IMR-90 (cell line): ENCODE results near the gene TFDP2. TPM values are rescaled to one million over a fixed set of nuclear protein-coding genes. Genes with fewer than 3 reads are reported as not detected.

Experiments used
- ATAC-seq: fragments of 200-7000 bp; cut with Tn5 transposase; 2 replicates; pipeline ENCODE4 v1.9.1; 2020; ENCODE audit warnings: low read depth, mild to moderate bottlenecking, moderate library complexity
- BruUV-seq: library from RNA; stranded (reverse); fragments of 400-500 nt; replicated peaks from 2 replicates; lab custom pipeline; 2021; lab: Mats Ljungman, UMichigan
- CTCF ChIA-PET: fragments of 300-600 bp; formaldehyde crosslinking; extraction: SDS; loops from one replicate; lab custom pipeline; 2021; ENCODE audit warnings: antibody characterized with exemption; lab: Yijun Ruan, JAX
- POLR2A ChIA-PET: fragments of 300-600 bp; sonication (Branson Sonifier 250); formaldehyde crosslinking; loops from one replicate; lab custom pipeline; 2022; ENCODE audit warnings: antibody characterized with exemption; ENCODE audit not compliant: unreplicated experiment; lab: Charles Lee
- DNase-seq: peaks from one replicate; pipeline ENCODE4 v3.0.0; 2013
- H2AFZ ChIP-seq: replicated peaks from 2 replicates; pipeline ENCODE3; 2013; ENCODE audit warnings: low read length, mild to moderate bottlenecking; ENCODE audit not compliant: poor library complexity
- H2AK5ac ChIP-seq: 2 replicates; pipeline ENCODE4 v1.6.1; 2013; ENCODE audit warnings: low read depth, low read length, inconsistent platforms
- H2AK9ac ChIP-seq: replicated peaks from 2 replicates; pipeline ENCODE3; 2013; ENCODE audit warnings: mild to moderate bottlenecking, low read depth, low read length, moderate library complexity; ENCODE audit not compliant: poor library complexity
- H2BK120ac ChIP-seq: 2 replicates; pipeline ENCODE4 v1.6.1; 2013; ENCODE audit warnings: low read depth, low read length, inconsistent platforms
- H2BK15ac ChIP-seq: 3 replicates; pipeline ENCODE4 v1.6.1; 2013; ENCODE audit warnings: low read depth, low read length, inconsistent platforms
- H2BK20ac ChIP-seq: 2 replicates; pipeline ENCODE4 v1.6.1; 2013; ENCODE audit warnings: low read depth, mild to moderate bottlenecking, inconsistent platforms, low read length, moderate library complexity
- H2BK5ac ChIP-seq: 2 replicates; pipeline ENCODE4 v1.6.1; 2013; ENCODE audit warnings: mild to moderate bottlenecking, low read depth, low read length, inconsistent platforms; ENCODE audit not compliant: poor library complexity, severe bottlenecking
- H3K14ac ChIP-seq: replicated peaks from 2 replicates; pipeline ENCODE4 v1.6.1; 2013; ENCODE audit warnings: low read depth, low read length, inconsistent platforms
- H3K18ac ChIP-seq: 2 replicates; pipeline ENCODE4 v1.6.1; 2013; ENCODE audit warnings: low read depth, low read length, control low read depth
- H3K23ac ChIP-seq: 2 replicates; pipeline ENCODE4 v1.6.1; 2013; ENCODE audit warnings: low read depth, low read length, inconsistent platforms
- H3K27ac ChIP-seq: 2 replicates; pipeline ENCODE4 v1.5.1; 2013; ENCODE audit warnings: mild to moderate bottlenecking, control low read depth, low read length; ENCODE audit not compliant: insufficient read depth
- H3K27me3 ChIP-seq: 2 replicates; pipeline ENCODE4 v1.6.1; 2013; ENCODE audit warnings: low read length; ENCODE audit not compliant: control insufficient read depth, insufficient read depth
- H3K36me3 ChIP-seq: 2 replicates; pipeline ENCODE4 v1.6.1; 2013; ENCODE audit warnings: low read length, mixed read lengths; ENCODE audit not compliant: control insufficient read depth, insufficient read depth
- H3K4ac ChIP-seq: 2 replicates; pipeline ENCODE4 v1.6.1; 2013; ENCODE audit warnings: low read depth, low read length, inconsistent platforms
- H3K4me1 ChIP-seq: 2 replicates; pipeline ENCODE4 v1.6.1; 2013; ENCODE audit warnings: low read length, mixed read lengths; ENCODE audit not compliant: control insufficient read depth, insufficient read depth
- H3K4me2 ChIP-seq: 2 replicates; pipeline ENCODE4 v1.6.1; 2013; ENCODE audit warnings: low read depth, mild to moderate bottlenecking, control low read depth, low read length, moderate library complexity
- H3K4me3 ChIP-seq: 2 replicates; pipeline ENCODE4 v1.5.1; 2013; ENCODE audit warnings: low read depth, mild to moderate bottlenecking, control low read depth, low read length, moderate library complexity; ENCODE audit not compliant: insufficient read depth
- H3K56ac ChIP-seq: 2 replicates; pipeline ENCODE4 v1.6.1; 2013; ENCODE audit warnings: low read length, inconsistent platforms; ENCODE audit not compliant: insufficient read depth; ENCODE audit errors: extremely low read depth
- H3K79me1 ChIP-seq, 2 experiments: 2 replicates each; pipeline ENCODE4 v1.6.1; 2013; ENCODE audit warnings: low read length in 2 of 2, inconsistent platforms in 1 of 2, low read depth in 1 of 2
- H3K9ac ChIP-seq: 2 replicates; pipeline ENCODE4 v1.6.1; 2013; ENCODE audit warnings: low read depth, low read length, control low read depth
- H3K9me1 ChIP-seq: 2 replicates; pipeline ENCODE4 v1.6.1; 2013; ENCODE audit warnings: low read length, inconsistent platforms; ENCODE audit not compliant: insufficient read depth
- H3K9me3 ChIP-seq: 2 replicates; pipeline ENCODE4 v1.6.1; 2013; ENCODE audit warnings: low read length; ENCODE audit not compliant: control insufficient read depth, insufficient read depth
- H4K20me1 ChIP-seq: 2 replicates; pipeline ENCODE4 v1.6.1; 2013; ENCODE audit warnings: low read length, inconsistent platforms; ENCODE audit not compliant: insufficient read depth
- H4K5ac ChIP-seq: 2 replicates; pipeline ENCODE4 v1.6.1; 2013; ENCODE audit warnings: mild to moderate bottlenecking, low read depth, low read length, control low read depth
- H4K8ac ChIP-seq, 2 experiments: 2 replicates each; pipeline ENCODE4 v1.6.1; 2013; ENCODE audit warnings: low read depth in 2 of 2, low read length in 2 of 2, control low read depth in 1 of 2, inconsistent platforms in 1 of 2
- H4K91ac ChIP-seq: 2 replicates; pipeline ENCODE4 v1.6.1; 2013; ENCODE audit warnings: low read depth, low read length, inconsistent platforms; ENCODE audit not compliant: insufficient read depth
- BHLHE40 ChIP-seq: fragments of 150-350 bp; IDR thresholded peaks from 2 replicates; pipeline ENCODE4 v1.6.1; 2016; ENCODE audit warnings: mild to moderate bottlenecking, low read depth, low read length
- CHD1 ChIP-seq: IDR thresholded peaks from 2 replicates; pipeline ENCODE4 v1.6.1; 2012; ENCODE audit warnings: low read depth, low read length, improper control_type of control experiment
- CTCF ChIP-seq: conservative IDR thresholded peaks from 2 replicates; pipeline ENCODE4 v1.5.1; 2012; ENCODE audit warnings: mild to moderate bottlenecking, low read depth, low read length, improper control_type of control experiment
- FOS ChIP-seq: fragments of 150-350 bp; IDR thresholded peaks from 2 replicates; pipeline ENCODE4 v1.6.1; 2016; ENCODE audit warnings: low read depth, low read length
- MAFK ChIP-seq: IDR thresholded peaks from 2 replicates; pipeline ENCODE4 v1.6.1; 2012; ENCODE audit warnings: low read depth, low read length, improper control_type of control experiment
- MAZ ChIP-seq: IDR thresholded peaks from 2 replicates; pipeline ENCODE4 v1.6.1; 2012; ENCODE audit warnings: low read depth, mild to moderate bottlenecking, low read length, improper control_type of control experiment, moderate library complexity, borderline replicate concordance
- MXI1 ChIP-seq: IDR thresholded peaks from 2 replicates; pipeline ENCODE4 v1.6.1; 2012; ENCODE audit warnings: low read depth, mild to moderate bottlenecking, low read length, moderate library complexity, borderline replicate concordance
- NFE2L2 ChIP-seq: fragments of 150-350 bp; IDR thresholded peaks from 2 replicates; pipeline ENCODE4 v1.6.1; 2016; ENCODE audit warnings: low read depth, mild to moderate bottlenecking, low read length
- POLR2A ChIP-seq: IDR thresholded peaks from 2 replicates; pipeline ENCODE4 v1.6.1; 2012; ENCODE audit warnings: mild to moderate bottlenecking, low read depth, low read length
- RAD21 ChIP-seq: IDR thresholded peaks from 2 replicates; pipeline ENCODE4 v1.6.1; 2012; ENCODE audit warnings: low read length, improper control_type of control experiment
- RCOR1 ChIP-seq: IDR thresholded peaks from 2 replicates; pipeline ENCODE4 v1.6.1; 2012; ENCODE audit warnings: mild to moderate bottlenecking, low read length, improper control_type of control experiment; ENCODE audit not compliant: insufficient replicate concordance
- SMC3 ChIP-seq: fragments of 150-350 bp; IDR thresholded peaks from 2 replicates; pipeline ENCODE4 v1.6.1; 2016; ENCODE audit warnings: low read depth, mild to moderate bottlenecking, antibody characterized with exemption, low read length, moderate library complexity
- USF2 ChIP-seq: fragments of 150-350 bp; IDR thresholded peaks from 2 replicates; pipeline ENCODE4 v1.6.1; 2017; ENCODE audit warnings: mild to moderate bottlenecking, antibody characterized with exemption, low read length, low read depth
- WGBS, 2 experiments: methylation state at CpG; one replicate each; pipeline versions ENCODE4 v1.1.5 to v1.1.7; 2013; ENCODE audit warnings: missing lambda C conversion rate in 2 of 2; ENCODE audit not compliant: insufficient read length in 1 of 2; ENCODE audit errors: extremely low coverage in 2 of 2; 5-methylcytosine and 5-hydroxymethylcytosine counted together
- dilution Hi-C: fragments of 300-500 bp; cut with HindIII; formaldehyde crosslinking; loops from one replicate; pipeline ENCODE4 v1.14.3; 2018; ENCODE audit warnings: low sequenced_read_pairs; ENCODE audit not compliant: unreplicated experiment
- in situ Hi-C: fragments of 300-500 bp; cut with MboI; formaldehyde crosslinking; loops from 3 replicates; pipeline ENCODE4 v1.14.3; 2019; ENCODE audit warnings: low sequenced_read_pairs, inconsistent platforms, mixed read lengths
- intact Hi-C: fragments of 100-400 bp; cut with micrococcal nuclease; formaldehyde crosslinking; loops from 2 replicates; pipeline ENCODE4 v1.10.0; 2022
- polyA plus RNA-seq, 3 experiments: library from polyadenylated mRNA; depleted of rRNA; stranded (reverse); fragments of >200 nt; gene quantifications; 2 replicates each; pipeline ENCODE4 v1.2.3, GENCODE V29; 2012; ENCODE audit warnings: low replicate concordance in 1 of 3
- total RNA-seq: library from RNA; depleted of rRNA; stranded (reverse); fragments of >200 nt; gene quantifications from 2 replicates; pipeline ENCODE4 v1.2.3, GENCODE V29; 2012
- TF ChIP-seq, protein P1 (sequence below): fragments of 150-350 bp; IDR thresholded peaks from 2 replicates; pipeline ENCODE4 v1.6.1; 2016; ENCODE audit warnings: low read depth, mild to moderate bottlenecking, low read length, moderate library complexity, borderline replicate concordance

Gene TFDP2
- total and polyA plus RNA-seq, 2 of the 4 experiments (the other 2 are of a cell fraction) = 10.7 to 23.7 TPM

DNA sequence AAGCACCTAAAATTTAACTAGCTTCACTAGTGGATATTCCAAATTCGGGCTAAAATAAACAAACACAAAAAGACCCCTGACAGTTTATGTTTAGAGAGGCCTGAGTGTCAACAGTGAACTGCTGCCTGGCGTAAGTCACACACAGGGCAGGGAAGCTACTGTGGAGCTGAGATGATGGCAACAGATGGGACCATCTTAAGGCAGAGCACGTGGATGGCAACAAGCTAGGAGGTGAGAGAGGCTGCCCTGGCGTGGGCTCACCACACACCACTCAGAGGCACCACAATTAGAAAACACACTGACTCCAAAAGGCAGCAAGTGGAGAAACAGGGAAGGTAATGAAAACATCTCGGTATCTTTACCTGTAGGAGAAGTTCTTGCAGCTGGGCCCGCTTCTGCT is 179.6 kb downstream of the TFDP2 start:
- in situ Hi-C loops (no loop called here), intact Hi-C loops (no loop called here), dilution Hi-C loops (no loop called here)
- no peak overlapping the region for H3K9ac ChIP-seq
- H2BK20ac ChIP-seq = no peak overlapping the region
- H3K4me1 ChIP-seq = no peaks in the 10 kb centered on the region
- peaks cover 2% of the 10 kb centered on the region; the same call in 1 of the 2 replicates for H3K9me1 ChIP-seq
- POLR2A ChIA-PET = no interaction called here
- H3K4ac ChIP-seq = no peak overlapping the region
- peaks cover 3% of the 10 kb centered on the region for H3K36me3 ChIP-seq
- H3K79me1 ChIP-seq = no peaks in the 10 kb centered on the region
- no peak overlapping the region for H2AK5ac ChIP-seq
- no peak overlapping the region for H3K23ac ChIP-seq
- H4K8ac ChIP-seq = no peak overlapping the region
- no peak overlapping the region for H3K4me2 ChIP-seq
- no peak overlapping the region for H2AFZ ChIP-seq
- no CpG with 5 or more reads among the region's 6 CpGs for WGBS, 2 experiments
- DNase-seq = no peak
- TF ChIP-seq MXI1 = no peak
- TF ChIP-seq RAD21 = no peak
- no peak for TF ChIP-seq USF2
- no peak for TF ChIP-seq SMC3
- TF ChIP-seq MAZ = no peak
- no peak for TF ChIP-seq MAFK
- no peak for TF ChIP-seq RCOR1
- no peak for TF ChIP-seq CHD1
- TF ChIP-seq NFE2L2 = no peak
- TF ChIP-seq FOS = no peak
- no peak for TF ChIP-seq CTCF
- TF ChIP-seq, protein P1, sequence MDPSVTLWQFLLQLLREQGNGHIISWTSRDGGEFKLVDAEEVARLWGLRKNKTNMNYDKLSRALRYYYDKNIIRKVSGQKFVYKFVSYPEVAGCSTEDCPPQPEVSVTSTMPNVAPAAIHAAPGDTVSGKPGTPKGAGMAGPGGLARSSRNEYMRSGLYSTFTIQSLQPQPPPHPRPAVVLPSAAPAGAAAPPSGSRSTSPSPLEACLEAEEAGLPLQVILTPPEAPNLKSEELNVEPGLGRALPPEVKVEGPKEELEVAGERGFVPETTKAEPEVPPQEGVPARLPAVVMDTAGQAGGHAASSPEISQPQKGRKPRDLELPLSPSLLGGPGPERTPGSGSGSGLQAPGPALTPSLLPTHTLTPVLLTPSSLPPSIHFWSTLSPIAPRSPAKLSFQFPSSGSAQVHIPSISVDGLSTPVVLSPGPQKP = no peak
- TF ChIP-seq BHLHE40 = no peak
- no peak for TF ChIP-seq POLR2A
- no peak overlapping the region for H2BK15ac ChIP-seq
- no peak overlapping the region for H3K18ac ChIP-seq
- H3K27ac ChIP-seq = no peak overlapping the region
- H2BK120ac ChIP-seq = no peak overlapping the region
- H2AK9ac ChIP-seq = no peak overlapping the region
- no peak overlapping the region for H4K91ac ChIP-seq
- BruUV-seq = no TSS peak
- no peaks in the 10 kb centered on the region for H4K20me1 ChIP-seq
- no peak overlapping the region for H3K56ac ChIP-seq
- H3K4me3 ChIP-seq = no peak overlapping the region
- H3K14ac ChIP-seq = no peak overlapping the region
- no peak overlapping the region for H4K5ac ChIP-seq
- H3K9me3 ChIP-seq = no peaks in the 10 kb centered on the region
- no peaks in the 10 kb centered on the region for H3K27me3 ChIP-seq
- no peak for ATAC-seq
- CTCF ChIA-PET = no interaction called here
- H2BK5ac ChIP-seq = no peak overlapping the region
